Breast epithelium (tissue), 4 donors: Measurements from ENCODE around the gene FAXC. TPM values are rescaled to one million over a fixed set of nuclear protein-coding genes. Genes with fewer than 3 reads are reported as not detected.

Experiments
- DNase-seq, 2 donors: peaks; one replicate each; pipeline ENCODE4 v3.0.0-alpha.2; 2019; ENCODE audit warnings: low spot score in 2 of 2
- H3K27ac ChIP-seq, 2 donors: fragments of 200-600 bp; sonication (generic) in 1 of 2; one replicate each; pipeline ENCODE4 v1.5.1; 2016 to 2019; ENCODE audit warnings: mild to moderate bottlenecking in 1 of 2
- H3K27me3 ChIP-seq, 2 donors: fragments of 200-600 bp; sonication (generic) in 1 of 2; one replicate each; pipeline versions ENCODE4 v1.5.1 to v1.6.0; 2017 to 2019; ENCODE audit warnings: control low read depth in 1 of 2, mild to moderate bottlenecking in 1 of 2
- H3K36me3 ChIP-seq: fragments of 200-600 bp; one replicate; pipeline ENCODE4 v1.5.1; 2019
- H3K4me1 ChIP-seq, 2 donors: fragments of 200-600 bp; sonication (generic); one replicate each; pipeline ENCODE4 v1.5.1; 2016 to 2019; ENCODE audit warnings: control low read depth in 1 of 2
- H3K4me3 ChIP-seq, 3 donors: fragments of 200-600 bp; sonication (generic); 1 replicate in 2 of 3; 2 replicates in 1 of 3; pipeline ENCODE4 v1.5.1; 2016 to 2019; ENCODE audit warnings: mild to moderate bottlenecking in 3 of 3, moderate library complexity in 2 of 3
- H3K9me3 ChIP-seq, 2 donors: fragments of 200-600 bp; sonication (generic) in 1 of 2; one replicate each; pipeline ENCODE4 v1.5.1; 2016 to 2019; ENCODE audit warnings: control low read depth in 1 of 2
- POLR2A ChIP-seq: fragments of 450-650 bp; IDR thresholded peaks from one replicate; pipeline ENCODE4 v1.6.1; 2016; ENCODE audit warnings: antibody characterized with exemption, mild to moderate bottlenecking, moderate library complexity
- POLR2AphosphoS5 ChIP-seq, 3 donors: sonication (generic); formaldehyde crosslinking; IDR thresholded peaks; one replicate each; pipeline ENCODE4 v1.6.1; 2017; ENCODE audit warnings: antibody characterized with exemption in 3 of 3
- intact Hi-C: fragments of 100-400 bp; cut with DNase I; formaldehyde crosslinking; loops from one replicate; pipeline ENCODE4 v1.15.1; 2023; ENCODE audit warnings: low total_unique reads
- total RNA-seq, 3 donors: library from RNA; depleted of rRNA; stranded (reverse); fragments of >200 nt; gene quantifications; one replicate each; pipeline ENCODE4 v1.1.0, GENCODE V29; 2016
- TF ChIP-seq, protein P1 (sequence below), 3 donors: fragments of 450-650 bp; IDR thresholded peaks; one replicate each; pipeline ENCODE4 v1.5.1; 2016 to 2017; ENCODE audit warnings: antibody characterized with exemption in 3 of 3, mild to moderate bottlenecking in 3 of 3, moderate library complexity in 3 of 3

Gene FAXC
- total RNA-seq, 3 donors from 2014 or later, result 5.2 to 14.2 TPM; not detected in 1

DNA sequence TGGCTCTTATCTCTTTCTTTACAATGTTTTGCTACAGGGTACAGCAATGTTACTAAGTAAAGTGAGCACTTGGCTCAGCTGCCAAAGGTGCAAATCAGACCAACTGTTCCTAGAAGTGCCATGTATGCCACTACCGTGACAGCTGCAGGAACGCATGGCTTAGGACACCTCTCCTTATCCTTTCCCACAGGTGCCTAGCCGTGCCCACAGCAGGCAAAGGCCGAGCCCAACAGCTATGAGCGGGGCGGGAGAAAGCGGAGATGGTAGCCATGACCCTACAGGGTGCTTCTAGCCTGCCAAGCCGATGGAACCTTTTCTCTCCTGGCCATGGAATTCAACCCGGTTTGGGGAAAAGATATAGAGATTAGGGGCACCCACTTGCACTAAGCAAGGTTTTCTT, 97.1 kb downstream of the FAXC start:
- intact Hi-C loops, result no loop called here

DNA sequence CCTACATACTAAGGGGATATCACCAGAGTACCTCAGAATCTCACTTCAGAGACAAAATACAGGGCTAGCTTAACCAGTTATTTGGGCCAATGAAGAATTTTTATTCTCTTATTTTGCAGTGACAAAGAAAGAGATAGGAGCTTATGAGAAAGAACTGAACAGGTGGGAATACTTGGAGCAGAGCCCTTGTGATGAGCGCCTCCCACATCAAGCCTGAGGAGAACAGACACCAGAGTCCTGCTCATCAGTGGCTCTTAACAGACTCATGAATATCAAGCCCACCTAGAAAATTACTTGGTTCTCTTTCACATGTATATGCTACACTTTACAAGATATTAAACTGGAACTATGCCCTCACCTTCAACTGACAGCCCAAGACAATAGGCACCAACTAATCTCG, 99.0 kb downstream of the FAXC start:
- no peak overlapping the region for H3K27ac ChIP-seq
- TF ChIP-seq POLR2A, result no peak
- TF ChIP-seq, protein P1, sequence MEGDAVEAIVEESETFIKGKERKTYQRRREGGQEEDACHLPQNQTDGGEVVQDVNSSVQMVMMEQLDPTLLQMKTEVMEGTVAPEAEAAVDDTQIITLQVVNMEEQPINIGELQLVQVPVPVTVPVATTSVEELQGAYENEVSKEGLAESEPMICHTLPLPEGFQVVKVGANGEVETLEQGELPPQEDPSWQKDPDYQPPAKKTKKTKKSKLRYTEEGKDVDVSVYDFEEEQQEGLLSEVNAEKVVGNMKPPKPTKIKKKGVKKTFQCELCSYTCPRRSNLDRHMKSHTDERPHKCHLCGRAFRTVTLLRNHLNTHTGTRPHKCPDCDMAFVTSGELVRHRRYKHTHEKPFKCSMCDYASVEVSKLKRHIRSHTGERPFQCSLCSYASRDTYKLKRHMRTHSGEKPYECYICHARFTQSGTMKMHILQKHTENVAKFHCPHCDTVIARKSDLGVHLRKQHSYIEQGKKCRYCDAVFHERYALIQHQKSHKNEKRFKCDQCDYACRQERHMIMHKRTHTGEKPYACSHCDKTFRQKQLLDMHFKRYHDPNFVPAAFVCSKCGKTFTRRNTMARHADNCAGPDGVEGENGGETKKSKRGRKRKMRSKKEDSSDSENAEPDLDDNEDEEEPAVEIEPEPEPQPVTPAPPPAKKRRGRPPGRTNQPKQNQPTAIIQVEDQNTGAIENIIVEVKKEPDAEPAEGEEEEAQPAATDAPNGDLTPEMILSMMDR (IDR thresholded peaks at IDR 0.05), result no peak
- no peak for TF ChIP-seq POLR2AphosphoS5 (IDR thresholded peaks at IDR 0.05)
- no peaks in the 10 kb centered on the region for H3K36me3 ChIP-seq
- H3K4me1 ChIP-seq, result no peaks in the 10 kb centered on the region
- DNase-seq, result no peak
- intact Hi-C loops, result no loop called here
- H3K4me3 ChIP-seq, result no peak overlapping the region
- H3K9me3 ChIP-seq, result no peaks in the 10 kb centered on the region
- H3K27me3 ChIP-seq, result no peaks in the 10 kb centered on the region

More for the DNA sequence above, 97.1 kb downstream of the FAXC start:
- Histone ChIP-seq H3K9me3 (no peaks in the 10 kb centered on the region), H3K4me1 (no peaks in the 10 kb centered on the region), H3K4me3 (no peak overlapping the region), H3K36me3 (no peaks in the 10 kb centered on the region), H3K27ac (no peak overlapping the region), H3K27me3 (no peaks in the 10 kb centered on the region)
- TF ChIP-seq, protein P1 (IDR thresholded peaks at IDR 0.05), result no peak
- no peak for TF ChIP-seq POLR2AphosphoS5 (IDR thresholded peaks at IDR 0.05)
- no peak for TF ChIP-seq POLR2A
- DNase-seq, result no peak

DNA sequence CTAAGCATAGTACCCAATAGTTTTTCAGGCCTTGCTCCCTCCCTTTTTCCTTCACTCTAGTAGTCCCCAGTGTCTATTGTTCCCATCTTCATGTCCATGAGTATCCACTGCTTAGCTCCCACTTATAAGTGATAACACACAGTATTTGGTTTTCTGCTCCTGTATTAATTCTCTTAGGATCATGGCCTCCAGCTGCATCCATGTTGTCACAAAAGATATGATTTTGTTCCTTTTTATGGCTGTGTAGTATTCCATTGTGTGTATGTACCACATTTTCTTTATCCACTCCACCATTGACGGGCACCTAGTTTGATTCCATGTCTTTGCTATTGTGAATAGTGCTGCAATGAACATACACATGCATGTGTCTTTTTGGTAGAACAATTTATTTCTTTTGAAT, 102.9 kb downstream of the FAXC start:
- Histone ChIP-seq H3K4me3 (no peak overlapping the region), H3K27me3 (no peaks in the 10 kb centered on the region), H3K27ac (no peak overlapping the region), H3K36me3 (no peaks in the 10 kb centered on the region), H3K4me1 (no peaks in the 10 kb centered on the region), H3K9me3 (no peaks in the 10 kb centered on the region)
- TF ChIP-seq, protein P1 (IDR thresholded peaks at IDR 0.05), result no peak
- TF ChIP-seq POLR2A, result no peak
- TF ChIP-seq POLR2AphosphoS5 (IDR thresholded peaks at IDR 0.05), result no peak
- no peak for DNase-seq
- intact Hi-C loops, result no loop called here

DNA sequence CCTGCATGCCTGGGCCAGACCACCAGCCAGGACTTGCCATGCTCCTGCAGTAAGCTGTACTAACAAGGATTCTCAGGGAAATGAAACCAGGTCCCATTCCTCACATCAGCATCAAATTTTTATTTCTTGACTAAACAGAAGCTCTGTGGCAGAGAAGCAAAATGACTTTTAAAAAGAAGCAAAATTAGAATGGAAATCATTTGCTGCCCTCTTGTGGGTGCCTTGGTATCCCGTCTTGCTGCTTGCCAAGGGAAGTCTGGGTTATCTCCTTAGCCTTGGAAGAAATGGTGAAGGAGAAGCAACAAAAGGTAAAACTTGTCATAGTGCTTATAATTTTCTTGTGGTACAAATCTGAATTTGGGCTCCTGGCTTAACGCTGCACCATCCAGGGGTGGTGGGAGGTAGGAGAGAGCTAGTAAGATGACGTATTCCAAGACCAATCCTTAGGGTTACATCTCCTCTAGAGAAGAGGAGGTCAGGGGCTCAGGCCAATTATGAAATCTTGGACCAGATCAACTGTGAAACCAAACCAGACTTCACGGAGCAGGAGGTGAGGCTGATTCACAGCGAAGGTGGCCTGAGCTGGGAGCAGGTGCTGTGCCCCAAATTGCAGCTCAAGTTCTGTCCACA, 107.5 kb downstream of the FAXC start:
- Histone ChIP-seq H3K27ac (no peak overlapping the region), H3K27me3 (no peaks in the 10 kb centered on the region), H3K36me3 (no peaks in the 10 kb centered on the region), H3K4me1 (no peaks in the 10 kb centered on the region), H3K4me3 (no peak overlapping the region), H3K9me3 (peaks cover 0 to 2% of the 10 kb centered on the region in 2 donors)
- TF ChIP-seq POLR2A (no peak), POLR2AphosphoS5 (IDR thresholded peaks at IDR 0.05) (no peak)
- TF ChIP-seq, protein P1 (IDR thresholded peaks at IDR 0.05), result no peak
- no peak for DNase-seq
- intact Hi-C loops, result no loop called here

DNA sequence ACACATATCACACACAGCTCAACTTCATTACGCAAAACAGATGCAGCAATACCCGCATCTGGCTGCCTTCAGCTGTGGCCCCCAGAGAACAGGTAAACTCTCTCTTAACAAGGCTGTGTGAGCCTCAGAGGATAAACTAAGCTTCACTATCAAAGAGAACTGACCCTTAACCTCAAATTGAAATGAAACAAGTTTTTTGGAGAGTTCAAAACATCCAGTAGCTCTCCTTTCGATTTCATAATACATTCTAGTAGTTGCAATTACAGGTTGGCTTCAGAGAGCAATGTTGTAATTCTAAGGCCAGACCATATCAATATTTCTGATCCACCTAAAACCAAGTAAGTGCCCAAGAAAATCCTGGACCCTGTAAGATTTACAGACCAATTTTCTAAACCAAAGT, 113.5 kb downstream of the FAXC start:
- TF ChIP-seq, protein P1 (IDR thresholded peaks at IDR 0.05), result no peak
- TF ChIP-seq POLR2AphosphoS5 (IDR thresholded peaks at IDR 0.05), result no peak
- no peak for TF ChIP-seq POLR2A
- Histone ChIP-seq H3K36me3 (no peaks in the 10 kb centered on the region), H3K27me3 (peaks cover 0 to 20% of the 10 kb centered on the region in 2 donors), H3K27ac (no peak overlapping the region), H3K4me1 (no peaks in the 10 kb centered on the region), H3K4me3 (no peak overlapping the region), H3K9me3 (peaks cover 0 to 2% of the 10 kb centered on the region in 2 donors)
- intact Hi-C loops, result no loop called here
- DNase-seq, result no peak
